Left lung (tissue), 10 donors: ENCODE data around the gene SLC2A4RG. TPM values are rescaled to one million over a fixed set of nuclear protein-coding genes. Genes with fewer than 3 reads are reported as not detected.

Experiments used
- ATAC-seq: fragments of 200-7000 bp; cut with Tn5 transposase; one replicate; pipeline ENCODE4 v1.9.1; 2020; ENCODE audit warnings: moderate library complexity
- DNase-seq, 4 donors: peaks; one replicate each; pipeline ENCODE4 v3.0.0-alpha.2; 2013 to 2020
- H3K27ac ChIP-seq, 2 donors: fragments of 200-600 bp; sonication (generic) in 1 of 2; one replicate each; pipeline versions ENCODE4 v1.5.0 to v1.8.0; 2020 to 2021
- H3K27me3 ChIP-seq, 2 donors: fragments of 200-600 bp; sonication (generic) in 1 of 2; one replicate each; pipeline versions ENCODE4 v1.5.0 to v1.8.0; 2020 to 2021
- H3K36me3 ChIP-seq, 2 donors: fragments of 200-600 bp; sonication (generic) in 1 of 2; one replicate each; pipeline versions ENCODE4 v1.5.0 to v1.8.0; 2020 to 2021
- H3K4me1 ChIP-seq, 2 donors: fragments of 200-600 bp; one replicate each; pipeline ENCODE4 v1.8.0; 2021
- H3K4me3 ChIP-seq, 2 donors: fragments of 200-600 bp; sonication (generic) in 1 of 2; one replicate each; pipeline versions ENCODE4 v1.5.0 to v1.8.0; 2020 to 2021; ENCODE audit warnings: mild to moderate bottlenecking in 1 of 2
- H3K9me3 ChIP-seq, 2 donors: fragments of 200-600 bp; sonication (generic) in 1 of 2; one replicate each; pipeline versions ENCODE4 v1.5.0 to v1.8.0; 2020 to 2021
- CTCF ChIP-seq, 2 donors: fragments of 200-600 bp; sonication (generic) in 1 of 2; IDR thresholded peaks; one replicate each; pipeline versions ENCODE4 v1.5.0 to v1.8.0; 2021; ENCODE audit warnings: antibody characterized with exemption in 2 of 2
- intact Hi-C, 2 donors: fragments of 100-400 bp; cut with DNase I; formaldehyde crosslinking; loops; one replicate each; pipeline versions ENCODE4 v1.11.2 to v1.14.2; 2022
- polyA plus RNA-seq, 6 donors: library from polyadenylated mRNA; unstranded; fragments of 120-200 nt; gene quantifications; one replicate each; pipeline ENCODE4 v1.2.1, GENCODE V29; 2013; ENCODE audit not compliant: insufficient read length in 6 of 6
- total RNA-seq, 2 donors: library from RNA; stranded (reverse); fragmentation: NEBNext Ultra II Directional; extraction: Animal tissue kit (Norgen Biotek cat#: 25700); gene quantifications; one replicate each; pipeline ENCODE4 v1.2.1, GENCODE V29; 2021
- donor health status: DM: no; HTN: yes; CAD: no.
- donor health status: DM: no; HTN: no; CAD: no.

Gene SLC2A4RG
- total and polyA plus RNA-seq, 8 donors, result 61.1 to 166 (median 97.4) TPM

- peak in 1 of 4 donors; percentile 72 for DNase-seq
- no peak overlapping the region for H3K4me3 ChIP-seq
- TF ChIP-seq CTCF (IDR thresholded peaks at IDR 0.05), result no peak
- peaks cover 0 to 10% of the 10 kb centered on the region in 2 donors for H3K27me3 ChIP-seq
- H3K27ac ChIP-seq, result no peak overlapping the region
- H3K4me1 ChIP-seq, result peaks cover 12 to 51% of the 10 kb centered on the region in 2 donors
- no peaks in the 10 kb centered on the region for H3K9me3 ChIP-seq
- ATAC-seq, result no peak
- H3K36me3 ChIP-seq, result peaks cover 0 to 35% of the 10 kb centered on the region in 2 donors
- intact Hi-C loops, result no loop called here
These were observed 44.8 kb upstream of the SLC2A4RG start for GRCh38 chr20:63694584-63695423.

GRCh38 chr20:63695424-63696305 lies 43.9 kb upstream of the SLC2A4RG start:
- Histone ChIP-seq H3K27ac (peak overlapping the region in 1 of 2 donors; percentile 82), H3K4me3 (no peak overlapping the region), H3K27me3 (peaks cover 0 to 10% of the 10 kb centered on the region in 2 donors), H3K36me3 (peaks cover 0 to 42% of the 10 kb centered on the region in 2 donors), H3K9me3 (no peaks in the 10 kb centered on the region), H3K4me1 (peaks cover 12 to 56% of the 10 kb centered on the region in 2 donors)
- no peak for TF ChIP-seq CTCF (IDR thresholded peaks at IDR 0.05)
- ATAC-seq (no peak), DNase-seq (peak in 1 of 4 donors; percentile 60)
- intact Hi-C loops, result no loop called here

- intact Hi-C loops, result no loop called here
- peaks cover 0 to 10% of the 10 kb centered on the region in 2 donors for H3K27me3 ChIP-seq
- no peaks in the 10 kb centered on the region for H3K9me3 ChIP-seq
- DNase-seq (peak in 1 of 4 donors; percentile 77), ATAC-seq (peak; percentile 2)
- H3K4me3 ChIP-seq, result peak overlapping the region in 1 of 2 donors; percentile 40
- H3K27ac ChIP-seq, result peak overlapping the region in 1 of 2 donors; percentile 82
- peaks cover 12 to 56% of the 10 kb centered on the region in 2 donors for H3K4me1 ChIP-seq
- H3K36me3 ChIP-seq, result peaks cover 0 to 40% of the 10 kb centered on the region in 2 donors
- TF ChIP-seq CTCF (IDR thresholded peaks at IDR 0.05), result no peak
These were observed 43.3 kb upstream of the SLC2A4RG start for GRCh38 chr20:63696306-63696627.

GRCh38 chr20:63696628-63697356 lies 42.8 kb upstream of the SLC2A4RG start, which contains the start of gene TNFRSF6B:
Gene TNFRSF6B, plus strand, starts transcription at chr20:63696652. Its CDS starts 116 bp downstream, at chr20:63696768.
- intact Hi-C loops, result no loop called here
- H3K4me1 ChIP-seq, result peaks cover 12 to 53% of the 10 kb centered on the region in 2 donors
- DNase-seq, result peak in 1 of 4 donors; percentile 81
- peaks cover 0 to 39% of the 10 kb centered on the region in 2 donors for H3K36me3 ChIP-seq
- H3K27me3 ChIP-seq, result peaks cover 0 to 10% of the 10 kb centered on the region in 2 donors
- H3K9me3 ChIP-seq, result no peaks in the 10 kb centered on the region
- ATAC-seq, result no peak
- H3K4me3 ChIP-seq, result peak within 1 kb of the TSS; percentile 7 to 40
- TF ChIP-seq CTCF (IDR thresholded peaks at IDR 0.05), result no peak
- H3K27ac ChIP-seq, result peak within 1 kb of the TSS in 1 of 2 donors; percentile 82
